ENCODE measurements around the gene TMCC2. TPM values are rescaled to one million over a fixed set of nuclear protein-coding genes. Genes with fewer than 3 reads are reported as not detected.

The TMCC2 gene
- total and polyA plus RNA-seq, 2 experiments from 2014 or later: 2.6 to 9.9 TPM

DNA sequence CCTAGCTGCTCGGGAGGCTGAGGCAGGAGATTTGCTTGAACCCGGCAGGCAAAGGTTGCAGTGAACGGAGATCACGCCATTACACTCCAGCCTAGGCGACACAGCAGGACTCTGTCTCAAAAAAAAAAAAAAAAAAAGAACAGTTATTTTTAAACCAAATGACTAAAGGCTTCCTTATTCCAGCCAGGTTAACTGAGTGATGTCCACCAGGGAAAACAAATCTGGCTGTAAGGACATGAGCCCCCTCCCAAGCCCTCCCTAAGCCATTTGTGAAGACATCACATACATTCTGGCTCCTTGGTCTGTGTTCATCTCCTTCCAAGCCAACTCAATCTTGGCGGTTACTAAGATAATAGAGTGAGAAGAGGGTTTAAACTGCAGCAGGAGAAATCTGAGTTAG is 8.2 kb downstream of the TMCC2 start:
- DNase-seq (ENCODE audit: low spot score) (no peak), ATAC-seq (no peak)
- no peak overlapping the region for H3K4me3 ChIP-seq
- no peaks in the 10 kb centered on the region for H3K27me3 ChIP-seq (ENCODE audit: insufficient read depth)
- H4K20me1 ChIP-seq (replicated peaks; ENCODE audit: insufficient read depth): peaks cover 4% of the 10 kb centered on the region; the same call in 1 of the 2 replicates
- H3K4me1 Mint-ChIP-seq: peaks cover 2% of the 10 kb centered on the region; the same call in 1 of the 3 replicates
- no peaks in the 10 kb centered on the region for H3K79me2 ChIP-seq (replicated peaks; ENCODE audit: insufficient read depth)
- H3K36me3 ChIP-seq (ENCODE audit: insufficient read depth): no peaks in the 10 kb centered on the region
- H2AFZ ChIP-seq: no peak overlapping the region
- H3F3A ChIP-seq (replicated peaks; ENCODE audit: low read depth): 0 out of 2 replicates have a peak, but pooled peaks cover 6% of the 10 kb centered on the region
- H3K4me3 Mint-ChIP-seq: no peak overlapping the region
- no peak overlapping the region for H3K27ac Mint-ChIP-seq
- no peaks in the 10 kb centered on the region for H3K27me3 Mint-ChIP-seq (ENCODE audit: insufficient read depth, low read depth, poor library complexity)
- no peaks in the 10 kb centered on the region for H3K9me2 ChIP-seq (ENCODE audit: insufficient read depth)
- no peak for TF ChIP-seq ZNF114 (CRISPR knock-in tag; IDR thresholded peaks at IDR 0.05)
- H3K4me1 ChIP-seq (ENCODE audit: insufficient read depth): no peaks in the 10 kb centered on the region
- H3K9me3 Mint-ChIP-seq: no peaks in the 10 kb centered on the region
- no peak overlapping the region for H3K27ac ChIP-seq (ENCODE audit: low read depth)
- H3K36me3 Mint-ChIP-seq (ENCODE audit: low read depth): no peaks in the 10 kb centered on the region
- no peak overlapping the region for H3K4me2 ChIP-seq

GRCh38 chr1:205236526-205236925 is 8.8 kb downstream of the TMCC2 start:
- no peaks in the 10 kb centered on the region for H3K79me2 ChIP-seq (replicated peaks; ENCODE audit: insufficient read depth)
- no peak overlapping the region for H2AFZ ChIP-seq
- no peak overlapping the region for H3K4me2 ChIP-seq
- H3K4me1 ChIP-seq (ENCODE audit: insufficient read depth): no peaks in the 10 kb centered on the region
- Mint-ChIP-seq H3K27ac (no peak overlapping the region), H3K4me1 (peaks cover 2% of the 10 kb centered on the region; the same call in 1 of the 3 replicates), H3K27me3 (ENCODE audit: insufficient read depth, low read depth, poor library complexity) (no peaks in the 10 kb centered on the region), H3K4me3 (no peak overlapping the region), H3K36me3 (ENCODE audit: low read depth) (no peaks in the 10 kb centered on the region), H3K9me3 (no peaks in the 10 kb centered on the region)
- ATAC-seq (no peak), DNase-seq (ENCODE audit: low spot score) (no peak)
- H4K20me1 ChIP-seq (replicated peaks; ENCODE audit: insufficient read depth): peaks cover 4% of the 10 kb centered on the region; the same call in 1 of the 2 replicates
- no peaks in the 10 kb centered on the region for H3K9me2 ChIP-seq (ENCODE audit: insufficient read depth)
- no peaks in the 10 kb centered on the region for H3K36me3 ChIP-seq (ENCODE audit: insufficient read depth)
- no peak overlapping the region for H3K27ac ChIP-seq (ENCODE audit: low read depth)
- no peaks in the 10 kb centered on the region for H3K27me3 ChIP-seq (ENCODE audit: insufficient read depth)
- no peak overlapping the region for H3K4me3 ChIP-seq
- 0 out of 2 replicates have a peak, but pooled peaks cover 3% of the 10 kb centered on the region for H3F3A ChIP-seq (replicated peaks; ENCODE audit: low read depth)
- no peak for TF ChIP-seq NANOG (IDR thresholded peaks at IDR 0.05; ENCODE audit: borderline replicate concordance)
- TF ChIP-seq, protein P1, sequence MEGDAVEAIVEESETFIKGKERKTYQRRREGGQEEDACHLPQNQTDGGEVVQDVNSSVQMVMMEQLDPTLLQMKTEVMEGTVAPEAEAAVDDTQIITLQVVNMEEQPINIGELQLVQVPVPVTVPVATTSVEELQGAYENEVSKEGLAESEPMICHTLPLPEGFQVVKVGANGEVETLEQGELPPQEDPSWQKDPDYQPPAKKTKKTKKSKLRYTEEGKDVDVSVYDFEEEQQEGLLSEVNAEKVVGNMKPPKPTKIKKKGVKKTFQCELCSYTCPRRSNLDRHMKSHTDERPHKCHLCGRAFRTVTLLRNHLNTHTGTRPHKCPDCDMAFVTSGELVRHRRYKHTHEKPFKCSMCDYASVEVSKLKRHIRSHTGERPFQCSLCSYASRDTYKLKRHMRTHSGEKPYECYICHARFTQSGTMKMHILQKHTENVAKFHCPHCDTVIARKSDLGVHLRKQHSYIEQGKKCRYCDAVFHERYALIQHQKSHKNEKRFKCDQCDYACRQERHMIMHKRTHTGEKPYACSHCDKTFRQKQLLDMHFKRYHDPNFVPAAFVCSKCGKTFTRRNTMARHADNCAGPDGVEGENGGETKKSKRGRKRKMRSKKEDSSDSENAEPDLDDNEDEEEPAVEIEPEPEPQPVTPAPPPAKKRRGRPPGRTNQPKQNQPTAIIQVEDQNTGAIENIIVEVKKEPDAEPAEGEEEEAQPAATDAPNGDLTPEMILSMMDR (conservative IDR thresholded peaks at IDR 0.05; ENCODE audit: low read depth in 2 of 2): no peak
- no peak for TF ChIP-seq JUNB (IDR thresholded peaks at IDR 0.05; ENCODE audit: unreplicated experiment)
- TF ChIP-seq ZNF331 (CRISPR knock-in tag; IDR thresholded peaks at IDR 0.05; ENCODE audit: low read depth): no peak
- TF ChIP-seq CREB1 (CRISPR knock-in tag; IDR thresholded peaks at IDR 0.05; ENCODE audit: low read depth): no peak
- TF ChIP-seq EZH2 (IDR thresholded peaks at IDR 0.05; ENCODE audit: low read depth, unreplicated experiment): no peak
- no peak for TF ChIP-seq POLR2AphosphoS5 (IDR thresholded peaks at IDR 0.05; ENCODE audit: low read depth)
- TF ChIP-seq, protein P2, sequence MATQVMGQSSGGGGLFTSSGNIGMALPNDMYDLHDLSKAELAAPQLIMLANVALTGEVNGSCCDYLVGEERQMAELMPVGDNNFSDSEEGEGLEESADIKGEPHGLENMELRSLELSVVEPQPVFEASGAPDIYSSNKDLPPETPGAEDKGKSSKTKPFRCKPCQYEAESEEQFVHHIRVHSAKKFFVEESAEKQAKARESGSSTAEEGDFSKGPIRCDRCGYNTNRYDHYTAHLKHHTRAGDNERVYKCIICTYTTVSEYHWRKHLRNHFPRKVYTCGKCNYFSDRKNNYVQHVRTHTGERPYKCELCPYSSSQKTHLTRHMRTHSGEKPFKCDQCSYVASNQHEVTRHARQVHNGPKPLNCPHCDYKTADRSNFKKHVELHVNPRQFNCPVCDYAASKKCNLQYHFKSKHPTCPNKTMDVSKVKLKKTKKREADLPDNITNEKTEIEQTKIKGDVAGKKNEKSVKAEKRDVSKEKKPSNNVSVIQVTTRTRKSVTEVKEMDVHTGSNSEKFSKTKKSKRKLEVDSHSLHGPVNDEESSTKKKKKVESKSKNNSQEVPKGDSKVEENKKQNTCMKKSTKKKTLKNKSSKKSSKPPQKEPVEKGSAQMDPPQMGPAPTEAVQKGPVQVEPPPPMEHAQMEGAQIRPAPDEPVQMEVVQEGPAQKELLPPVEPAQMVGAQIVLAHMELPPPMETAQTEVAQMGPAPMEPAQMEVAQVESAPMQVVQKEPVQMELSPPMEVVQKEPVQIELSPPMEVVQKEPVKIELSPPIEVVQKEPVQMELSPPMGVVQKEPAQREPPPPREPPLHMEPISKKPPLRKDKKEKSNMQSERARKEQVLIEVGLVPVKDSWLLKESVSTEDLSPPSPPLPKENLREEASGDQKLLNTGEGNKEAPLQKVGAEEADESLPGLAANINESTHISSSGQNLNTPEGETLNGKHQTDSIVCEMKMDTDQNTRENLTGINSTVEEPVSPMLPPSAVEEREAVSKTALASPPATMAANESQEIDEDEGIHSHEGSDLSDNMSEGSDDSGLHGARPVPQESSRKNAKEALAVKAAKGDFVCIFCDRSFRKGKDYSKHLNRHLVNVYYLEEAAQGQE (IDR thresholded peaks at IDR 0.05; ENCODE audit: unreplicated experiment): no peak
- no peak for TF ChIP-seq EZH2phosphoT487 (IDR thresholded peaks at IDR 0.05; ENCODE audit: unreplicated experiment)
- TF ChIP-seq, protein P3, sequence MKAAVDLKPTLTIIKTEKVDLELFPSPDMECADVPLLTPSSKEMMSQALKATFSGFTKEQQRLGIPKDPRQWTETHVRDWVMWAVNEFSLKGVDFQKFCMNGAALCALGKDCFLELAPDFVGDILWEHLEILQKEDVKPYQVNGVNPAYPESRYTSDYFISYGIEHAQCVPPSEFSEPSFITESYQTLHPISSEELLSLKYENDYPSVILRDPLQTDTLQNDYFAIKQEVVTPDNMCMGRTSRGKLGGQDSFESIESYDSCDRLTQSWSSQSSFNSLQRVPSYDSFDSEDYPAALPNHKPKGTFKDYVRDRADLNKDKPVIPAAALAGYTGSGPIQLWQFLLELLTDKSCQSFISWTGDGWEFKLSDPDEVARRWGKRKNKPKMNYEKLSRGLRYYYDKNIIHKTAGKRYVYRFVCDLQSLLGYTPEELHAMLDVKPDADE (IDR thresholded peaks at IDR 0.05): no peak

Measured in GM23338 (cell line).